AG04449 (cell line): ENCODE data around the gene PLAAT1.

Source experiments
- CTCF ChIA-PET: fragments of 350-600 bp; formaldehyde crosslinking; extraction: SDS; loops from one replicate; lab custom pipeline; 2021; ENCODE audit warnings: antibody characterized with exemption; lab: Yijun Ruan, JAX
- POLR2A ChIA-PET: fragments of 400-600, 350-600 bp; formaldehyde crosslinking; extraction: SDS; loops from one replicate; lab custom pipeline; 2020; ENCODE audit warnings: antibody characterized with exemption, inconsistent platforms; lab: Yijun Ruan, JAX
- DNase-seq: peaks from one replicate; pipeline ENCODE4 v3.0.0-alpha.2; 2010; ENCODE audit warnings: low read depth, low spot score
- H3K4me3 ChIP-seq: 2 replicates; pipeline ENCODE4 v1.5.1; 2011; ENCODE audit warnings: low read depth, mild to moderate bottlenecking, control low read depth, low read length
- CTCF ChIP-seq: IDR thresholded peaks from one replicate; pipeline ENCODE4 v1.5.1; 2011; ENCODE audit warnings: mild to moderate bottlenecking, moderate library complexity, low read length, control low read depth, inconsistent platforms; ENCODE audit not compliant: insufficient read depth; ENCODE audit errors: missing control alignments

The PLAAT1 gene

GRCh38 chr3:193314161-193314560, 73.1 kb downstream of the PLAAT1 start:
- no peak for DNase-seq
- no peak overlapping the region for H3K4me3 ChIP-seq
- ChIA-PET POLR2A (no interaction called here), CTCF (no interaction called here)
- TF ChIP-seq CTCF: no peak

- no peak overlapping the region for H3K4me3 ChIP-seq
- CTCF ChIA-PET: no interaction called here
- DNase-seq: no peak
- TF ChIP-seq CTCF: no peak
- POLR2A ChIA-PET: no interaction called here
Observed at GRCh38 chr3:193317682-193318300, 76.8 kb downstream of the PLAAT1 start.
